Measurements from ENCODE around the gene SCEL. TPM values are rescaled to one million over a fixed set of nuclear protein-coding genes. Genes with fewer than 3 reads are reported as not detected.

SCEL gene
- total RNA-seq, 1 donor from 2014 or later = 60.8 TPM

GRCh38 chr13:77548095-77548494 is 12.6 kb downstream of the SCEL start:
- no peaks in the 10 kb centered on the region for H3K36me3 ChIP-seq (ENCODE audit: control insufficient read depth, insufficient read depth, low read length)
- FAIRE-seq = no peak

GRCh38 chr13:77548594-77548993 is 13.1 kb downstream of the SCEL start:
- H3K4me3 ChIP-seq (ENCODE audit: low read depth, low read length) = no peak overlapping the region
- FAIRE-seq (no peak), DNase-seq (ENCODE audit: low read depth) (no peak)
- H3K36me3 ChIP-seq (ENCODE audit: control insufficient read depth, insufficient read depth, low read length) = no peaks in the 10 kb centered on the region
- no peaks in the 10 kb centered on the region for H3K27me3 ChIP-seq (ENCODE audit: control insufficient read depth, insufficient read depth, low read length)
- TF ChIP-seq CTCF (IDR thresholded peaks at IDR 0.05; ENCODE audit: insufficient read depth, low read length, severe bottlenecking) = no peak

More at GRCh38 chr13:77548095-77548494, 12.6 kb downstream of the SCEL start:
- Histone ChIP-seq H3K27me3 (ENCODE audit: control insufficient read depth, insufficient read depth, low read length) (no peaks in the 10 kb centered on the region), H3K4me3 (ENCODE audit: low read depth, low read length) (no peak overlapping the region)
- TF ChIP-seq CTCF (IDR thresholded peaks at IDR 0.05; ENCODE audit: insufficient read depth, low read length, severe bottlenecking) = no peak
- DNase-seq (ENCODE audit: low read depth) = no peak

GRCh38 chr13:77554069-77554468 is 18.6 kb downstream of the SCEL start:
- FAIRE-seq = no peak
- Histone ChIP-seq H3K4me3 (ENCODE audit: low read depth, low read length) (no peak overlapping the region), H3K36me3 (ENCODE audit: control insufficient read depth, insufficient read depth, low read length) (no peaks in the 10 kb centered on the region), H3K27me3 (ENCODE audit: control insufficient read depth, insufficient read depth, low read length) (no peaks in the 10 kb centered on the region)
- no peak for TF ChIP-seq CTCF (IDR thresholded peaks at IDR 0.05; ENCODE audit: insufficient read depth, low read length, severe bottlenecking)
- DNase-seq (ENCODE audit: low read depth) = peak; percentile 64

- TF ChIP-seq CTCF (IDR thresholded peaks at IDR 0.05; ENCODE audit: insufficient read depth, low read length, severe bottlenecking) = no peak
- FAIRE-seq (peak; percentile 47), DNase-seq (ENCODE audit: low read depth) (no peak)
- H3K36me3 ChIP-seq (ENCODE audit: control insufficient read depth, insufficient read depth, low read length) = peaks cover 5% of the 10 kb centered on the region
- H3K4me3 ChIP-seq (ENCODE audit: low read depth, low read length) = no peak overlapping the region
- no peaks in the 10 kb centered on the region for H3K27me3 ChIP-seq (ENCODE audit: control insufficient read depth, insufficient read depth, low read length)
Observed at GRCh38 chr13:77555246-77555645, 19.7 kb downstream of the SCEL start.

- no peaks in the 10 kb centered on the region for H3K27me3 ChIP-seq (ENCODE audit: control insufficient read depth, insufficient read depth, low read length)
- DNase-seq (ENCODE audit: low read depth) = no peak
- H3K4me3 ChIP-seq (ENCODE audit: low read depth, low read length) = no peak overlapping the region
- H3K36me3 ChIP-seq (ENCODE audit: control insufficient read depth, insufficient read depth, low read length) = peaks cover 8% of the 10 kb centered on the region
- no peak for TF ChIP-seq CTCF (IDR thresholded peaks at IDR 0.05; ENCODE audit: insufficient read depth, low read length, severe bottlenecking)
- no peak for FAIRE-seq
Observed at GRCh38 chr13:77558016-77558415, 22.5 kb downstream of the SCEL start.

GRCh38 chr13:77563111-77563510 is 27.6 kb downstream of the SCEL start:
- H3K4me3 ChIP-seq (ENCODE audit: low read depth, low read length) = no peak overlapping the region
- FAIRE-seq (no peak), DNase-seq (ENCODE audit: low read depth) (peak; percentile 48)
- peaks cover 8% of the 10 kb centered on the region for H3K36me3 ChIP-seq (ENCODE audit: control insufficient read depth, insufficient read depth, low read length)
- no peaks in the 10 kb centered on the region for H3K27me3 ChIP-seq (ENCODE audit: control insufficient read depth, insufficient read depth, low read length)
- TF ChIP-seq CTCF (IDR thresholded peaks at IDR 0.05; ENCODE audit: insufficient read depth, low read length, severe bottlenecking) = no peak
